NCI-H748 (cell line): ENCODE measurements around the gene POLR2J3.
"Not testable (repeated sequence)": the region's sequence is repeated elsewhere in the genome, so short reads cannot be mapped to it uniquely, and the experiment has no call there.

Source experiments
- DNase-seq: peaks from one replicate; lab custom pipeline; 2025; ENCODE audit not compliant: unreplicated experiment; lab: John Stamatoyannopoulos, UW

Gene POLR2J3

GRCh38 chr7:102524803-102525202, 47.6 kb downstream of the POLR2J3 start:
- not testable (repeated sequence) for DNase-seq

- not testable (repeated sequence) for DNase-seq
These were observed 51.6 kb downstream of the POLR2J3 start for GRCh38 chr7:102520797-102521196.

- not testable (repeated sequence) for DNase-seq
These were observed 54.7 kb downstream of the POLR2J3 start, which contains the start of gene RASA4B for GRCh38 chr7:102517550-102518147. Gene RASA4B, minus strand, starts transcription at chr7:102517777. Its CDS starts 67 bp downstream, at chr7:102517710.
